Activated naive CD8-positive, alpha-beta T cell treated with anti-CD3 and anti-CD28 coated beads, Interleukin-2, amount 50 U/mL, for 24 hours (primary cell): Measurements from ENCODE around the gene TENM4.

ENCODE experiments used
- ATAC-seq: fragments of 150-1000 bp; cut with Tn5 transposase; one replicate; pipeline ENCODE4 v1.10.0; 2021
- DNase-seq: peaks from one replicate; pipeline ENCODE4 v3.0.0; 2021
- H3K27ac Mint-ChIP-seq: one replicate; pipeline ENCODE4 v1.8.0; 2021; ENCODE audit warnings: mild to moderate bottlenecking, mixed read lengths
- H3K27me3 Mint-ChIP-seq: one replicate; pipeline ENCODE4 v1.8.0; 2021; ENCODE audit warnings: mixed read lengths
- H3K36me3 Mint-ChIP-seq: one replicate; pipeline ENCODE4 v1.8.0; 2021; ENCODE audit warnings: low read depth, mixed read lengths
- H3K4me1 Mint-ChIP-seq: one replicate; pipeline ENCODE4 v1.8.0; 2021; ENCODE audit warnings: mixed read lengths
- H3K4me3 Mint-ChIP-seq: one replicate; pipeline ENCODE4 v1.8.0; 2021; ENCODE audit warnings: mild to moderate bottlenecking, moderate library complexity, mixed read lengths
- H3K9me3 Mint-ChIP-seq: one replicate; pipeline ENCODE4 v1.8.0; 2021; ENCODE audit warnings: mixed read lengths

Gene TENM4

DNA sequence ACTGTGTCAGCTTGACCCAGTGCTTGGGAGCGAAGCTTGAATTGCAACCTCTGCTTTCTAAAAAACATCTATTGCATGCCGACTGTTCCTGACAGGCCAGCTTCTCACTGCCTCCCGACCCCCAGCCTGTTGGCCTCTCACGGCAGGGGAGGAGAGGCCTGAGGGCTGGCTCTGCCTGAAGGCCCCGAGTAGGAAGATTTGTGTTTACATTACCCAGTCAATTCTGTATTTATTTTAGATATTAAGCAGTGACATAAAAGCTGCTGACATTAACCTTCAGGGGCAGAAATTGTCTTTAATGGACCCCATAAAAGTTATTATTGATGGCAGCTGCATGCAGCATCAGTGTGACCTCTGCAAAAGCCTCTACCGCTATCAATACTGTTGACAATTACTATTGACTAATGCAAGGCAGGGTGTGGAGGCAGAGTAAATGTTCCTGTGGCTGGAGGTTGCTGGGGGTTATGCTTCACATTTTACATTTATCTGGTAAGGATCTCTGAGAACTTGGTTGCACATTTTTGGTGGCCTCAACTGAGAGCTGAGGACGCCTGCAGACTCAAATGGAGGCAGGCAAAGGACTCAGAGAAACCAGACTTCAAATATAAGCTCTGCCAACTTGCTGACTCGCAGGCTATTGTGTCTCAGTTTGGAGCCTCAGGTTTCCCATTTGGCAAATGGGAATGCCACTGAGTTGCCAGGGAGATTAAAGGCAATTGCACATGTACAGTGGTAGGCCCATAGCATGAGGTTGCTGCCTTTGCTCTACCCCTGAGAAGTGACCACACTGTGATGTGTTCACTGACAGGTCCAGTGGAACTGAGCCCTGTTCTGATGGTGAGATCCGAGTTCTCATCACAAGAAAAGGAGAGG, 380.5 kb downstream of the TENM4 start:
- no peak for DNase-seq

DNA sequence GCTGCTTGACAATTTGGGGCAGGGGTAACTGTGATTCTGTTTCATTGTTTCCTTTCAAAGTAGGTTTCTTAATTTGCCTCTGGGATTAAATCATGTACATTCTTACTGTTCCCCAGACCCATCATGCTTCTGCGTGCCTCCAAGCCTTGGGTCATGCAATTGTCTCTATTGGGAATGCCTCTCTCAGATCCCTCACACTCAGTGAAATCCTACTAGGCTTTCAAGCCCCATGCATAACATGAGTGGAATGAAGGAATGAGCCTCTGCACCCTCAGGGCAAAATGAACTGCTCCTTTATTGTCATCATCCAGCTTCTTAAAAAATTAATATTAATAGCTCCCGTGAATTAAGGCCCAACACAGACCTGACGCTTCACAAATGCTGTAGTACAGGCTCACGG, 381.7 kb downstream of the TENM4 start:
- no peaks in the 10 kb centered on the region for H3K36me3 Mint-ChIP-seq
- no peaks in the 10 kb centered on the region for H3K9me3 Mint-ChIP-seq
- no peaks in the 10 kb centered on the region for H3K4me1 Mint-ChIP-seq
- ATAC-seq (no peak), DNase-seq (no peak)
- no peak overlapping the region for H3K27ac Mint-ChIP-seq
- no peak overlapping the region for H3K4me3 Mint-ChIP-seq
- H3K27me3 Mint-ChIP-seq, result peaks cover 7% of the 10 kb centered on the region

More for the DNA sequence above, 380.5 kb downstream of the TENM4 start:
- no peak for ATAC-seq
- H3K36me3 Mint-ChIP-seq, result no peaks in the 10 kb centered on the region
- H3K27me3 Mint-ChIP-seq, result peaks cover 7% of the 10 kb centered on the region
- no peak overlapping the region for H3K27ac Mint-ChIP-seq
- no peaks in the 10 kb centered on the region for H3K4me1 Mint-ChIP-seq
- no peaks in the 10 kb centered on the region for H3K9me3 Mint-ChIP-seq
- H3K4me3 Mint-ChIP-seq, result no peak overlapping the region

DNA sequence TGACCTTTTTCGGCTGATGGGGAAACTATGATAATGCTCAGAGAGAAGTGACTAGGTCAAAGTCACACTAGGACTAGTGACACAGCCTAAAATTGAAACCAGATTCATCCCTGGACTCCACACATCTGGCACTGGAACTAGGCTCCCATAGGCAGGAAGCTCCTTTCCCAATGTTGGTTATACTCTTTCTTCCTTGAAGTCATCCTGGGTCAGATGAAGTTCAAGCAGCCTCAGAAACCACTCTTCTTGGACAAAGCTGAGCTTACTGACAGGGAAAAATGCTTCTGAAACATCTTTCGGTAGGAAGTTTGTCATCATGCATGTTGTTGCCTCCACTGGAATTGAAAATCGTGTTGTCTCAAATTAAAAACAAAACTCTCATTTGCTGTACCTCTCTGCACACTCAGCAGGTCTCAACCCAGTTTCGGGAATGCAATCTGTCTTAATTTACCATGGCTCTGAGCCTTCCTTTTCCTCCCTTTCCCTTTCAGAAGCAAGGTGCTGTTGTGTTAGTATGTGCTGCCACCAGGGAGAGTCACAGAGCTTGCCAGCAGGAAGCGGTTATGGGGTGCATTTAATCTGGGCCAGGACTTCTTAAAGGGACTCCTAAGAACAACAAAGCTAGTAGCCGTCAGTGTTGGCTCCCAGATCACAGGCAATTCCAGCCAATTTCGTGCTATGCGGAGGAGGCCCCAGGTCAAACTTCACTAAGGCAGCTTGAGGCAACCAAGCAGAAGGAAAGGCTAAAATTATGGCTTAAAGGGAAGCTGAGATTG, 384.8 kb downstream of the TENM4 start:
- Mint-ChIP-seq H3K27ac (no peak overlapping the region), H3K4me3 (no peak overlapping the region)
- DNase-seq, result no peak

DNA sequence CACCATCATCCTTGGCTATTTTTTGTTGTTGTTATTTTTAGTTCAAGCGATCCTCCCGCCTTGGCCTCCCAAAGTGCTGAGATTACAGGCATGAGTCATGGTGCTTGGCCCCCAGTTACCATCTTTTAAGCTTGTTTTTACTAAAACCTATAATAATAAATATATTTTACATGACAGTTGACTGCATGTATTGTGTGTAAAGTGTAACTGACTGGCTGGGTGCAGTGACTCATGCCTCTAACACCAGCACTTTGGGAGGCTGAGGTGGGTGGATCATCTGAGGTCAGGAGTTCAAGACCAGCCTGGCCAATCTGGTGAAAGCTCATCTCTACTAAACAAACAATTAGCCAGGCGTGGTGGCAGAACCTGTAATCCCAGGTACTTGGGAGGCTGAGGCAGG, 386.2 kb downstream of the TENM4 start:
- no peaks in the 10 kb centered on the region for H3K9me3 Mint-ChIP-seq
- ATAC-seq (no peak), DNase-seq (no peak)
- no peak overlapping the region for H3K4me3 Mint-ChIP-seq
- H3K4me1 Mint-ChIP-seq, result no peaks in the 10 kb centered on the region
- no peak overlapping the region for H3K27ac Mint-ChIP-seq
- peaks cover 8% of the 10 kb centered on the region for H3K27me3 Mint-ChIP-seq
- no peaks in the 10 kb centered on the region for H3K36me3 Mint-ChIP-seq

More for the DNA sequence above, 384.8 kb downstream of the TENM4 start:
- Mint-ChIP-seq H3K4me1 (no peaks in the 10 kb centered on the region), H3K9me3 (no peaks in the 10 kb centered on the region), H3K36me3 (no peaks in the 10 kb centered on the region), H3K27me3 (peaks cover 7% of the 10 kb centered on the region)
- ATAC-seq, result no peak

DNA sequence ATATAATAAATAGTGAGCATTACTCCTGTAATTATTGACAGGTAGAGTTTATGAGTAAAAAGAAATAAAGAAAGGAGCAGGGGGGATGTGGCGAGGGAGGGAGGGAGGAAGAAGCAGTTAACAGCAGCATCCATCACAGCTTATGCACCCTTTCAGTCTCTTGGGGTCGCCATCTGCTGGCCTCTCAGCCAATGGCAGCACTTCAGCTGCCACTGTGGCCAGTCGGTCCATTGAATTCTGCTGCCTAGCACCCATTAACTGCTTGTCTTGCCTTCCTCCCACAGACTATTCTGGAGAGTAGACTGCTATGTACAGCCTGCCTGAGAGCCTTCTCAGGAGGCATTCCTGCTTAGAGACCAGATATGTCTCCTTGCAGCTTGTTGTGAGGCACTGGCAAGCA, 388.3 kb downstream of the TENM4 start:
- no peak overlapping the region for H3K4me3 Mint-ChIP-seq
- no peak for DNase-seq
- no peak for ATAC-seq
- no peaks in the 10 kb centered on the region for H3K9me3 Mint-ChIP-seq
- peaks cover 10% of the 10 kb centered on the region for H3K27me3 Mint-ChIP-seq
- no peaks in the 10 kb centered on the region for H3K36me3 Mint-ChIP-seq
- no peak overlapping the region for H3K27ac Mint-ChIP-seq
- no peaks in the 10 kb centered on the region for H3K4me1 Mint-ChIP-seq

DNA sequence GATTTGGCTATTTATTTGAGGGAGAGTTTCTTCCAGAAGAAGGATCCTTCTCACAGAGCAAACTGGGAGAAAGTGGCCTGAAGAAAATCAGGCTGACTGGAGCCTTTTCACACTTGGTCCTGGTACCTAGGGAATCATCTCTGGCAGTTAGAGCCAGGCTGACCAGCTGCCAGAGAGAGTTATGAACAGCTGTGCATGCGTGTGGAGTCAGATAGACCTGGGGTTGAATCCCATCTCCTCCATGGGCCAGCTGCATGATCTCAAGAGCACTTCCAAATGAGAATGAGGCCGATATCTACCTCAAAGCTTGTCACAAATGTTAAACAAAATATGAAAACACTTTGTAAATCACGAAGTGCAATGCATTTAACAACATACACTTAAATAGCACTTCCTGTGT, 390.0 kb downstream of the TENM4 start:
- no peak overlapping the region for H3K27ac Mint-ChIP-seq
- ATAC-seq, result no peak
- H3K27me3 Mint-ChIP-seq, result peaks cover 4% of the 10 kb centered on the region

DNA sequence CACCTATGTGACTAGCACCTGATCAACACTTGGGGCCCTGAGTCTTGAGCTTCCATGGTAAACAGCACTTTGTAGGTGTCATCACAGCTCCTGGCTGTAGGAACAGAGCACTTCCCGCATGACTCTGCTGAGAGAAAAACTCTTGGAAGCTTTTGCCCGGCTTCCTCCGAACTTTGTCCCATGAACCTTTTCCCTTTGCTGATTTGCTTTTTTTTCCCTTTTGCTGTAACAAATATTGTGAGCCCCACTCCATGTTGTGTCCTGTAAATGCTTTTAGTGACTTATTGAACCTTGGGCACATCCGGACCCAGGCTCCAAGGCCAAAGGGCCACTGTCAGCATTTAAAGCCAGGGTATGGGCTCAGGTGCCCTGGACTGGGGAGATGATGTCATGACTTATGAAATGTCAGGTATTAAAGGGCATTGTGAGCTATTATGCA, 391.1 kb downstream of the TENM4 start:
- no peak for DNase-seq
- H3K27me3 Mint-ChIP-seq, result peaks cover 4% of the 10 kb centered on the region
- no peaks in the 10 kb centered on the region for H3K36me3 Mint-ChIP-seq
- H3K9me3 Mint-ChIP-seq, result no peaks in the 10 kb centered on the region
- no peaks in the 10 kb centered on the region for H3K4me1 Mint-ChIP-seq
- no peak overlapping the region for H3K4me3 Mint-ChIP-seq
- H3K27ac Mint-ChIP-seq, result no peak overlapping the region
- ATAC-seq, result no peak

More for the DNA sequence above, 390.0 kb downstream of the TENM4 start:
- Mint-ChIP-seq H3K9me3 (no peaks in the 10 kb centered on the region), H3K36me3 (no peaks in the 10 kb centered on the region), H3K4me1 (no peaks in the 10 kb centered on the region), H3K4me3 (no peak overlapping the region)
- DNase-seq, result no peak

DNA sequence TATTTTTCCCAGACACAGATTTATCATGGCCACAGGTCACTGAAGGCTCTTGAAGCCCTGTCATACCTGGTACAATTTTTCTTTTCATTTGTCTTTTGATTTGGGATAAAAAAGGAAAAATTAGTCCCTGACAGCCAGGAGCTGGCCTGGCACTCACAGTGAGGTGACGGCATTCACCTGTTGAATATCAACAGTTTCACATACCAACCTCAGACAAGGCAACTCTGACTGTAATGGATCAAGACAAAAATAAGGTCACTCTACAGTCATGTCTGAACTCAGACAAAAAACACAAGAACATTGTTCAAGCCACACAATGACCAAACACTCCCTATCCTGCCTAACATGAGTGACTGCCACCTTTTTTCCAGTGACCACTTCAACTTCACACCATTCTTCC, 392.9 kb downstream of the TENM4 start:
- H3K4me3 Mint-ChIP-seq, result no peak overlapping the region

DNA sequence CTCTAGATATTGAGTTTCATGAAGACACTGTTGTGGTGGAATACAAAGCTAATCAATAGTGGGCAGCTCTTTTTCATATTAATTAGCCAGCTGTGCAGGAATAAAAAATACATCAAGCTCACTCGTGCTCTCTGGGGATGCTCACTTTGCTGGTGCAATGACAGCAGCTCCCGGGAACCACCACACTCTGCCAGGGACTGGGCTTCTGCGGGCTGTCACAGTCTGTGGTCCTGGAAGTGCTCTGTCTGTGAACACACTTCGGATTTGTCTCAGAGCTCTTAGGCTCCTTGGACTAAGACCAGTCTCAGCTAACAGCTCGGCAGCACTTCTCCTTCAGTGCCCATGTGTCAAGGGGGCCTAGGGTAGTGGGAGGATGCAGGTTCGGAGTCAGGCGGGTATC, 393.5 kb downstream of the TENM4 start:
- Mint-ChIP-seq H3K36me3 (no peaks in the 10 kb centered on the region), H3K4me1 (no peaks in the 10 kb centered on the region), H3K4me3 (no peak overlapping the region), H3K27ac (no peak overlapping the region), H3K27me3 (peaks cover 6% of the 10 kb centered on the region), H3K9me3 (no peaks in the 10 kb centered on the region)
- ATAC-seq, result no peak
- no peak for DNase-seq

More for the DNA sequence above, 392.9 kb downstream of the TENM4 start:
- H3K27ac Mint-ChIP-seq, result no peak overlapping the region
- H3K4me1 Mint-ChIP-seq, result no peaks in the 10 kb centered on the region
- DNase-seq (no peak), ATAC-seq (no peak)
- H3K27me3 Mint-ChIP-seq, result peaks cover 6% of the 10 kb centered on the region
- H3K9me3 Mint-ChIP-seq, result no peaks in the 10 kb centered on the region
- no peaks in the 10 kb centered on the region for H3K36me3 Mint-ChIP-seq

DNA sequence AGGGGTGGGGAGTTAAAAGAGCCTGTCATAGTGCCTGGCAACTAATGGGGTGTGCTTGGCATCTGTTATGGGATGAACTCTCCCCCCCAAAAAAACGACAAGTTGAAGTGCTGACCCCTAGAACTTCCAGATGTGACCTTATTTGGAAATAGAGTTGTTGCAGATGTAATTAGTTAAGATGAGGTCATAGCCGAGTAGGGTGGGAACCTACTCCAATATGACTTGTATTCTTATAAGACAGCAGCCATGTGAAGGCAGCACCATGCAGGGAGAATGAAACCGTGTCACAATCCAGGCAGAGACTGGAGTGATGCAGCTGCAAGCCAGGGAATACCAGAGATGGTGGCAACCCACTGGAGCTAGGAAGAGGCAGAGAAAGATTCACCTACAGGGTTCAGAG, 394.5 kb downstream of the TENM4 start:
- H3K27ac Mint-ChIP-seq, result no peak overlapping the region
- H3K4me3 Mint-ChIP-seq, result no peak overlapping the region
- H3K36me3 Mint-ChIP-seq, result no peaks in the 10 kb centered on the region
- H3K4me1 Mint-ChIP-seq, result no peaks in the 10 kb centered on the region
- H3K9me3 Mint-ChIP-seq, result no peaks in the 10 kb centered on the region
- peaks cover 6% of the 10 kb centered on the region for H3K27me3 Mint-ChIP-seq
- DNase-seq, result no peak
- ATAC-seq, result no peak

DNA sequence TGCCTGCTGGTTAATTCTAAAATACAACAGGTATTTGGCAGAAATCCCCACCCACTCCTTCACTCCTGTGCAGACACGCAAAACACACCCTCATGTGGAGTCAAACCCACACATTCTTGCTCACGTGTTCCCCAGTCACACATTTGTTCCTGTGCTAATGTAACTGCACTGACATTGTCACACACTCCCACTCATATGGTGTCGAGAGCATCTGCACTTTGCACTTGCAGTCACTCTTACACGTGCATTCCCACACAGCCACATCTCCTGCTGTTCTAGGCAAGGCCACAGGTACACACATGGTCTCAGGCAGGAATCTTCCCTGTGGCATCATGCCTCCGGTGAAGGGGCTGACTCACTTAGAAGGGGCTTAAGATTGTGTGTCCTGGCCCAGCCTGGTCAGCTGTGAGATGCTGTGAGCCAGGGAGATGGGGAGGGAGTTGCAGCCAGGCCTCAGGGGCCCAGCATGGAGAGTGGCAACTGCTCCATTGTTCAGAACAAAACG, 395.0 kb downstream of the TENM4 start:
- Mint-ChIP-seq H3K4me1 (no peaks in the 10 kb centered on the region), H3K9me3 (no peaks in the 10 kb centered on the region), H3K27ac (no peak overlapping the region), H3K27me3 (peaks cover 8% of the 10 kb centered on the region), H3K36me3 (no peaks in the 10 kb centered on the region), H3K4me3 (no peak overlapping the region)
- DNase-seq (no peak), ATAC-seq (no peak)

DNA sequence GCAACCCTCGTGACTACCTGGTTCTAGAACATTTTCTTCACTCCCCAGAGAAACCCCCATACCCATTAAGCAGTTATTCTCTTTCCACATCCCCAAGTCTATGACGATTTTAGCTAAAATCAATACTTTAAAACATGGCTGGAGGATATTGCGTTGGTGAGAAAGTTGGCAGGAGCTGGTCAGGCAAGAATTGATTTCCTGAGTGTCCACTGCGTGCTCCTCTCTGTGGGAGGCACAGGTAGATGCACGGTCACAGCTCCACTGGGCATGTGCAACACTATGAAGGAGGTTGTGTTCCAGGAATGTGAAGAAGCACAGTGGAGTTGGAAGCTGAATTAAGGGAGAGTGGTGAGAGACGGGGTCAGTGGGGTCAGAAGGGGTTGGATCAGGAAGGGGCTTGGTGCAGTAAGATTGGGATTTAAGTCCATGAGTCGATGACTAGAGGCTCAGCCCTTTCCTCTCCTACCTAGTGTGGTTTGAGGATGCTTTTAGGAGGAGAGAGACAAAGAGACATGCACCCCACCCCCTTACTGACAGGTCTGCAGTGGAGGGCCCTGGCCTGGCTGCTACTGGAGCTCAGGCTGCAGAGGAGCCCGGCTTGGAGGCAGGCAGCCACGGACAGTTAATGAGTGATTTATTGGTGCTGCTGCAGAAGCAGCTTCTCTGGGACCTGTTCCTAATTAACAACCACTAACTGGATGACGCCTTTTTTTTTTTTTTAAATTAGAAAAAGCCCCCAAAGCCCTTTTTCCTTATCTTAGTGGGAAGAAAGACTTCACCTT, 395.6 kb downstream of the TENM4 start:
- Mint-ChIP-seq H3K36me3 (no peaks in the 10 kb centered on the region), H3K9me3 (no peaks in the 10 kb centered on the region), H3K4me1 (no peaks in the 10 kb centered on the region), H3K27ac (no peak overlapping the region), H3K4me3 (no peak overlapping the region), H3K27me3 (peaks cover 8% of the 10 kb centered on the region)
- DNase-seq (no peak), ATAC-seq (no peak)

DNA sequence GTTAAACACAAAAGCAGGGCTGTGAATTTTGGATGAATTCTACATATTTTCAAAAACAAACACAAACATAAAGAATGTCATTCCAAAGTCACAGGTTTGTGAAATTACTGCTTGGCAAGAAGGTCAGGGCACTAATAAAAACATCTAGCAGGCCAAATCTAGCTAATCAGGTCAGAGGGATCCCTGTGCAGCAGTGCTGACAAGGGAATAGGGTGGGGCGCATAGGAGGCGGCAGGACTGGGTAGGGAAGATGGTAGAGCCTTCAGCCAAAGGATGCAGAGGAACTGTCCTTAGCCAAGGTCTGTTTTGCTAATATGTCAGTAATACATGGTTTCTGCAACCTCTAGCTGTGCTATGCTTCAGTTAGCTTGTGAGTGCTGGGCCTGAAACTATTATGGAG, 396.6 kb downstream of the TENM4 start:
- Mint-ChIP-seq H3K27me3 (peaks cover 6% of the 10 kb centered on the region), H3K36me3 (no peaks in the 10 kb centered on the region), H3K4me1 (no peaks in the 10 kb centered on the region), H3K9me3 (no peaks in the 10 kb centered on the region), H3K27ac (no peak overlapping the region), H3K4me3 (no peak overlapping the region)
- ATAC-seq (no peak), DNase-seq (no peak)

DNA sequence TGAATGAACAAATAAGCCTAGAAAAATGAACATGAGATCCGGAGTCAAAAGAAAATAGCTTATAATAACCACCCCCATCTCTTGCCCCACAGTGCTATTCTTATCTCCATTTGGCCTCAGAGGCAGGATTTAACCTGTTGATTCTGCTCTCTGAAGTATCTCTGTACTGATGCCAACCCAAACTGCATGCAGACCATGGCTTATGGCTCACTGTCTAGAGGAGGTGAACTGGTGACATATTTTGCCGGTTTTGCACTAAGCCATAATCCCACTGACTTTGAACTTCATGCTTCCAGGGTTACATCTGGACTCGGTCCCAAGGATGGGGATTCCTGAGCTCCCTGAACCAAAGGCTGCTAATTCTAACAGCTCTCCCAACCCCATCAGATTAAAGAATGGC, 397.1 kb downstream of the TENM4 start:
- H3K4me3 Mint-ChIP-seq, result no peak overlapping the region
- no peak for DNase-seq
- H3K36me3 Mint-ChIP-seq, result no peaks in the 10 kb centered on the region
- no peak overlapping the region for H3K27ac Mint-ChIP-seq
- H3K27me3 Mint-ChIP-seq, result peaks cover 4% of the 10 kb centered on the region
- no peaks in the 10 kb centered on the region for H3K9me3 Mint-ChIP-seq
- no peaks in the 10 kb centered on the region for H3K4me1 Mint-ChIP-seq
- no peak for ATAC-seq
